Activated T-cell treated with anti-CD3 and anti-CD28 coated beads, Interleukin-2, amount 50 U/mL, for 24 hours (primary cell): ENCODE measurements around the gene TOMM20L.
"Not testable (repeated sequence)": the region's sequence is repeated elsewhere in the genome, so short reads cannot be mapped to it uniquely, and the experiment has no call there.

Source experiments
- DNase-seq: peaks from one replicate; pipeline ENCODE4 v3.0.0-alpha.2; 2020
- H3K27ac Mint-ChIP-seq: 2 replicates; pipeline ENCODE4 v1.8.0; 2020; ENCODE audit warnings: mild to moderate bottlenecking, mixed read lengths
- H3K27me3 Mint-ChIP-seq: 2 replicates; pipeline ENCODE4 v1.8.0; 2020; ENCODE audit warnings: mixed read lengths
- H3K36me3 Mint-ChIP-seq: 2 replicates; pipeline ENCODE4 v1.8.0; 2020; ENCODE audit warnings: low read depth, mixed read lengths
- H3K4me1 Mint-ChIP-seq: 2 replicates; pipeline ENCODE4 v1.8.0; 2020; ENCODE audit warnings: low read depth, mixed read lengths
- H3K4me3 Mint-ChIP-seq: 2 replicates; pipeline ENCODE4 v1.8.0; 2020; ENCODE audit warnings: mild to moderate bottlenecking, moderate library complexity, mixed read lengths
- H3K9me3 Mint-ChIP-seq: 2 replicates; pipeline ENCODE4 v1.8.0; 2020; ENCODE audit warnings: mixed read lengths

Gene TOMM20L

GRCh38 chr14:58401587-58401986 is 5.9 kb downstream of the TOMM20L start:
- no peak overlapping the region for H3K27ac Mint-ChIP-seq
- H3K36me3 Mint-ChIP-seq: peaks cover 38% of the 10 kb centered on the region
- H3K4me3 Mint-ChIP-seq: no peak overlapping the region
- DNase-seq: no peak
- H3K9me3 Mint-ChIP-seq: no peaks in the 10 kb centered on the region
- H3K27me3 Mint-ChIP-seq: no peaks in the 10 kb centered on the region
- peaks cover 2% of the 10 kb centered on the region for H3K4me1 Mint-ChIP-seq

DNA sequence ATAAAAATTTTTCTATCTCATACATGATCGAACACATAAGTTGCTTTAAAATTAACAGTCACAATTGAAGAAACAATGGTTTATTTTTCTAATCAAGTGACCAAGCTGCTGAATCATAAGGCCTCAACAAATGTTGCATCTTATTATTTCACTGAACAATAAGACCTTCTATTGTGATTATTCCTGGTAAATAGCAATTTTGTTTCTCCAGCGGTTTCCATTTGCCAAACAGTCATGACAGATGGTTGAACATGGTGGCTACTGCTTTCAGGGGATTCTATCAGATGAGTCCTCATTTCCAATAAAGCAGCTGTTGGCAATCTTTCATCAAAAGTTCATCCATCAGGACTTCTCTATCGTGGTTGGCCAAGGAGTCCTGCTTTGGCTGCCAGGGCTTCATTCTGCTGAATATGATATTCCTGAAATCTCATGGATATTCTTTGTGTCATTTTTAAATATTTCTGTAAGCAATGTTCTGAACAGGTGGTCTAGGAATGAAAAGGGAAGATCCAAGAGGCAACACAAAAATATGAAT is 13.0 kb downstream of the TOMM20L start:
- Mint-ChIP-seq H3K4me3 (no peak overlapping the region), H3K27me3 (no peaks in the 10 kb centered on the region), H3K36me3 (peaks cover 82% of the 10 kb centered on the region), H3K4me1 (no peaks in the 10 kb centered on the region), H3K9me3 (no peaks in the 10 kb centered on the region), H3K27ac (no peak overlapping the region)
- no peak for DNase-seq

GRCh38 chr14:58414845-58415244 is 19.1 kb downstream of the TOMM20L start:
- no peak for DNase-seq
- Mint-ChIP-seq H3K27ac (no peak overlapping the region), H3K4me3 (no peak overlapping the region), H3K27me3 (no peaks in the 10 kb centered on the region), H3K4me1 (peaks cover 30% of the 10 kb centered on the region), H3K9me3 (no peaks in the 10 kb centered on the region), H3K36me3 (peaks cover 88% of the 10 kb centered on the region)

- Mint-ChIP-seq H3K36me3 (peaks cover 88% of the 10 kb centered on the region), H3K27me3 (no peaks in the 10 kb centered on the region), H3K4me3 (no peak overlapping the region), H3K27ac (no peak overlapping the region), H3K4me1 (peaks cover 30% of the 10 kb centered on the region), H3K9me3 (no peaks in the 10 kb centered on the region)
- no peak for DNase-seq
Measured at GRCh38 chr14:58415636-58416547, 20.2 kb downstream of the TOMM20L start.

- H3K4me3 Mint-ChIP-seq, DNase-seq, H3K27me3 Mint-ChIP-seq, H3K9me3 Mint-ChIP-seq: not testable (repeated sequence)
- Mint-ChIP-seq H3K36me3 (peaks cover 86% of the 10 kb centered on the region), H3K27ac (peak overlapping the region; percentile 63), H3K4me1 (peaks cover 36% of the 10 kb centered on the region)
Measured at GRCh38 chr14:58416934-58417333, 21.2 kb downstream of the TOMM20L start.

DNA sequence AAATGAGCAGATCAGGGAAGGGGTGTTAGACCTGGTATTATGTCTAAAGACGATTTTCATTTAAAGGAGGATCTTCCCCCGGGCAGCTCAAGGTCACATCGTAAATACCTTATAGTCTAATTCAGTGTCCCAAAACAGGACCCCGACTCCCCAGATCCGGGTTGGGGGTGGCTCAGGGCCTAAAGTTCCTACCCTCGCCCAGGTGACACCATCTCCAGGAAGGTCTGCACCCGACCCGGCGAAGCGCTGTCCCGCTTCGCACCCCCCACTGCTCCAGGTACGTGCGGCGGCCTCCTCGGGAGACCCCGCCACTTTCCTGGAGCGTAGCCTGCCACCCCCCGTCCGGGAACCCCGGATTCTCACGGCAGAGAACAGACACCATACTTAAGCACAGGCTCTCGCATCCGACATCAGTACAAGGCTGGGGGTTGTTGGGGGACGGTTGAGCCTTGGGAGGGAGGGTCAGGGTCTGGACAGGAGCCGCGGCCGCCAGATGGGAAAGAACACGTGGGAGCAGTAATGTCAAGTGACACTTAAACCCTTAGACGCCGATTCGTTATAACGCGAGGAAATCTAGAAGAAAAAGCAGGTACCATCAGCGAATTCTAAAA is 31.0 kb downstream of the TOMM20L start:
- H3K4me3 Mint-ChIP-seq: peak overlapping the region; percentile 94
- no peaks in the 10 kb centered on the region for H3K9me3 Mint-ChIP-seq
- peak; percentile 77 for DNase-seq
- H3K27ac Mint-ChIP-seq: peak overlapping the region; percentile 99
- no peaks in the 10 kb centered on the region for H3K27me3 Mint-ChIP-seq
- H3K4me1 Mint-ChIP-seq: peaks cover 55% of the 10 kb centered on the region
- peaks cover 65% of the 10 kb centered on the region for H3K36me3 Mint-ChIP-seq

DNA sequence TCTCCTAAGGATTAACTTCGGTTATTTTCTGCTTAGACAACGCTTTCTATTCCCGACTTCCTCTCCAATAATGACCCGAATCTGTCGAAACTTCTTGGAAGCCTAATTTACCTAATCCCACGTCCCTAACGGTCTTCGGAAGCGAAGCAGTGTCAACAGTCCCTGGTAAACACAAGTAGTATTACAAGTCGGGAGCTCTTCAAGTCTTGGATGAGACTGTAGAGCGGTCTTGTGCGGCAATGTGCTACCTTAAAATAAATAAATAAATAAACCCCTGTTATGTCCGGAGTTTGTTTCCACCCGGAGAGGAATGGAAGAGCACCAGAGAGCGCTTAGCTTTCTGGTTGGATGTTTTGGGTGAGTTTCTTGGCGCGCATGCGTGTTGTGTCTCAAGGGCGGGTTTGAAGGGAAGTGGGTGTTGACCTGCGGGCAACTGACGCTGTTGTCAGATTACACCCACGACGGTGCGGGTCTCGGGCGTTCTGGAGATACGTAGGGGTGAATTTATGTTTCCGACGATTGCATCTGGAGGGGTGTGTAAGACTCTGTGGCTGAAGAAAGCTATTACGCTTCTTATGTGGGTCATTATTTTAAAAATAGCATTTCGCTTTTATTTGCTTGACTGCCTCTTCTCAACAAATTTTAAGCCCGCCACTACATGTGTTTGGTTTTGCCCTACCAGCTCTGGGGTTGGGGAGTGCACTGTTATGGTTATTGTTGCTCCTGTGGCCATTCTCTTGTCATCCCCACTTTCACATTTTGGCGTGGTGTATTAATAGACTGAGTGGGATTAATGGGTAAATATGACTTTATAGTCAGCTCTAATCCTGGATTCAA is 31.8 kb downstream of the TOMM20L start, which contains the start of the genes KIAA0586 and TIMM9:
KIAA0586 (plus strand) TSS at position 439 of the 837 bp plus-strand sequence. CDS start 546 bp downstream, outside the sequence.
TIMM9 (minus strand) TSS at position 251 of the 837 bp plus-strand sequence. CDS start 15,586 bp downstream, outside the sequence.
- H3K9me3 Mint-ChIP-seq: no peaks in the 10 kb centered on the region
- H3K36me3 Mint-ChIP-seq: peaks cover 62% of the 10 kb centered on the region
- peak; percentile 93 for DNase-seq
- peaks cover 56% of the 10 kb centered on the region for H3K4me1 Mint-ChIP-seq
- H3K27ac Mint-ChIP-seq: peak within 1 kb of the TSS; percentile 99
- no peaks in the 10 kb centered on the region for H3K27me3 Mint-ChIP-seq
- peak within 1 kb of the TSS; percentile 94 for H3K4me3 Mint-ChIP-seq

DNA sequence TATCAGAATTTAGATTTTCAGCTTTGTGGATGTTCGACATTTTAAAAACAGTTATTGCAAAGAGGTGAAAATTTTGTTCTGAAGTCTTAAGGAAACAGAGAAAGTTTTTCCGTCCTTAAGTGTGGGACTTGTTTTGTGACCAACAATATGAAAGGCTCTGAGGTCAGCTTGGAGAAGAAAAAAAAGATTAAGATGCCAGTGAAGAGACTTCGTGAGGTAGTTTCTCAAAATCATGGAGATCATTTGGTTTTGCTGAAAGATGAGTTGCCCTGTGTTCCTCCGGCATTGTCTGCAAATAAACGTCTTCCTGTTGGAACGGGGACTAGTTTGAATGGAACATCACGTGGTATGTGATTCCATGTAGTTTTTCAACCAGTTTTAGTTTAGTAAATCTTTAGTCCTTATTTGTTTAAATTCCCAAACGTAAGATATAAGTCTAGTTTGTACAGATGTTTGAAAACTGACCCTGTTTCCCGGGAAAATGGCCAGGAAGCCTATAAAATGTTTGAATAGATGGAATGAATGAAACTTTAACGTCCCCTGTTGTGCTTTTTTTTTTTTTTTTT is 32.5 kb downstream of the TOMM20L start:
- H3K4me1 Mint-ChIP-seq: peaks cover 56% of the 10 kb centered on the region
- H3K36me3 Mint-ChIP-seq: peaks cover 62% of the 10 kb centered on the region
- H3K27me3 Mint-ChIP-seq: no peaks in the 10 kb centered on the region
- no peaks in the 10 kb centered on the region for H3K9me3 Mint-ChIP-seq
- H3K27ac Mint-ChIP-seq: peak overlapping the region; percentile 99
- no peak for DNase-seq
- peak overlapping the region; percentile 94 for H3K4me3 Mint-ChIP-seq

GRCh38 chr14:58430156-58430555 is 34.4 kb downstream of the TOMM20L start:
- H3K27ac Mint-ChIP-seq: peak overlapping the region; percentile 90
- no peaks in the 10 kb centered on the region for H3K9me3 Mint-ChIP-seq
- peaks cover 60% of the 10 kb centered on the region for H3K36me3 Mint-ChIP-seq
- H3K27me3 Mint-ChIP-seq: no peaks in the 10 kb centered on the region
- DNase-seq: no peak
- peak overlapping the region; percentile 94 for H3K4me3 Mint-ChIP-seq
- peaks cover 43% of the 10 kb centered on the region for H3K4me1 Mint-ChIP-seq

GRCh38 chr14:58439476-58439875 is 43.7 kb downstream of the TOMM20L start:
- DNase-seq: no peak
- no peaks in the 10 kb centered on the region for H3K9me3 Mint-ChIP-seq
- no peak overlapping the region for H3K27ac Mint-ChIP-seq
- H3K4me3 Mint-ChIP-seq: no peak overlapping the region
- peaks cover 66% of the 10 kb centered on the region for H3K36me3 Mint-ChIP-seq
- no peaks in the 10 kb centered on the region for H3K27me3 Mint-ChIP-seq
- peaks cover 2% of the 10 kb centered on the region for H3K4me1 Mint-ChIP-seq

DNA sequence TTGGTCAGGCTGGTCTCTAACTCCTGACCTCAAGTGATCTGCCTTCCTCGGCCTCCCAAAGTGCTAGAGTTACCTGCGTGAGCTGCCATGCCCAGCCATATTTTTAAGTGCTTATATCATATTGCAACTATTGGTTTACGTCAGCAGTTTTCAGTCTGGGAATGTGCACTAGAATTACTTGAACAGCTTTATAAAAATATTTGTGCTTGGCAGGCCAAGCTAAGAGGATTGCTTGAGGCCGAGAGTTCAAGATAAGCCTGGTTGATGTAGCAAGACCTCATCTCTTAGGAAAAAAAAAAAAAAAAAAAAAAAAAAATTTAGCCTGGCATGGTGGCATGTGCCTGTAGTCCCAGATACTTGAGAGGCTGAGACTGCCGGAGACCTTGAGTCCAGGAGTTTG is 48.9 kb downstream of the TOMM20L start:
- Mint-ChIP-seq H3K4me3 (no peak overlapping the region), H3K27ac (no peak overlapping the region), H3K9me3 (no peaks in the 10 kb centered on the region), H3K27me3 (no peaks in the 10 kb centered on the region), H3K36me3 (peaks cover 53% of the 10 kb centered on the region), H3K4me1 (no peaks in the 10 kb centered on the region)
- DNase-seq: no peak

- no peaks in the 10 kb centered on the region for H3K9me3 Mint-ChIP-seq
- no peak overlapping the region for H3K4me3 Mint-ChIP-seq
- H3K27me3 Mint-ChIP-seq: no peaks in the 10 kb centered on the region
- no peak for DNase-seq
- H3K27ac Mint-ChIP-seq: no peak overlapping the region
- H3K4me1 Mint-ChIP-seq: peaks cover 3% of the 10 kb centered on the region
- peaks cover 79% of the 10 kb centered on the region for H3K36me3 Mint-ChIP-seq
Measured at GRCh38 chr14:58455593-58456265, 60.0 kb downstream of the TOMM20L start.
